Gastrocnemius medialis (tissue), 4 donors: ENCODE measurements around the gene SMG5. TPM values are rescaled to one million over a fixed set of nuclear protein-coding genes. Genes with fewer than 3 reads are reported as not detected.
"Not testable (repeated sequence)": the region's sequence is repeated elsewhere in the genome, so short reads cannot be mapped to it uniquely, and the experiment has no call there.

Experiments used
- ATAC-seq, 2 donors: fragments of 150-250 bp; one replicate each; pipeline ENCODE4 v1.9.1; 2016
- DNase-seq, 2 donors: peaks; one replicate each; pipeline ENCODE4 v3.0.0-alpha.2; 2019
- H3K27ac ChIP-seq, 4 donors: fragments of 200-600 bp; sonication (generic); 1 replicate in 1 of 4; 2 replicates in 3 of 4; pipeline ENCODE4 v1.5.1; 2016 to 2018; ENCODE audit warnings: mild to moderate bottlenecking in 2 of 4, moderate library complexity in 1 of 4
- H3K27me3 ChIP-seq, 3 donors: fragments of 200-600 bp; sonication (generic) in 2 of 3; 1 replicate in 1 of 3; 2 replicates in 2 of 3; pipeline versions ENCODE4 v1.5.1 to v1.6.0; 2016 to 2019; ENCODE audit warnings: mild to moderate bottlenecking in 1 of 3, moderate library complexity in 1 of 3
- H3K36me3 ChIP-seq, 2 donors: fragments of 200-600 bp; sonication (generic) in 1 of 2; one replicate each; pipeline ENCODE4 v1.5.1; 2017 to 2018
- H3K4me1 ChIP-seq, 2 donors: fragments of 200-600 bp; sonication (generic) in 1 of 2; one replicate each; pipeline ENCODE4 v1.5.1; 2016 to 2017; ENCODE audit warnings: mild to moderate bottlenecking in 2 of 2
- H3K4me3 ChIP-seq, 4 donors: fragments of 200-600 bp; sonication (generic) in 3 of 4; 1 replicate in 1 of 4; 2 replicates in 3 of 4; pipeline ENCODE4 v1.5.1; 2016 to 2019; ENCODE audit warnings: mild to moderate bottlenecking in 2 of 4
- H3K9me3 ChIP-seq, 3 donors: fragments of 200-600 bp; sonication (generic) in 2 of 3; 1 replicate in 1 of 3; 2 replicates in 2 of 3; pipeline ENCODE4 v1.5.1; 2016 to 2019
- CTCF ChIP-seq, 5 experiments: fragments of 450-650 bp in 3 of 5; fragments of 200-600 bp in 2 of 5; sonication (generic) in 2 of 5; IDR thresholded peaks in 4 of 5; conservative IDR thresholded peaks in 1 of 5; 1 replicate in 4 of 5; 2 replicates in 1 of 5; pipeline ENCODE4 v1.5.1; 2016 to 2019; ENCODE audit warnings: antibody characterized with exemption in 5 of 5, mild to moderate bottlenecking in 3 of 5, moderate library complexity in 3 of 5
- POLR2A ChIP-seq, 2 donors: fragments of 450-650 bp; IDR thresholded peaks; one replicate each; pipeline ENCODE4 v1.6.1; 2017; ENCODE audit warnings: antibody characterized with exemption in 2 of 2, mild to moderate bottlenecking in 2 of 2, moderate library complexity in 2 of 2
- in situ Hi-C, 4 donors: fragments of 200-750 bp; cut with MboI; loops; one replicate each; pipeline versions ENCODE4 v1.15.0 to v1.8.0; 2017; ENCODE audit warnings: low sequenced_read_pairs in 4 of 4
- intact Hi-C: fragments of 100-400 bp; cut with DNase I; formaldehyde crosslinking; loops from one replicate; pipeline ENCODE4 v1.15.1; 2023; ENCODE audit warnings: low total_unique reads
- total RNA-seq, 4 donors: library from RNA; depleted of rRNA; stranded (reverse); fragments of >200 nt; gene quantifications; one replicate each; pipeline versions ENCODE4 v1.1.0 to v1.2.3, GENCODE V29; 2016

Gene SMG5
- total RNA-seq, 4 donors from 2014 or later: 47.4 to 83.1 (median 62.7) TPM

GRCh38 chr1:156220226-156220625, 62.4 kb downstream of the SMG5 start:
- no peak overlapping the region for H3K27ac ChIP-seq
- H3K9me3 ChIP-seq: no peaks in the 10 kb centered on the region
- peaks cover 0 to 11% of the 10 kb centered on the region in 2 donors for H3K4me1 ChIP-seq
- intact Hi-C loops: no loop called here
- no peaks in the 10 kb centered on the region for H3K27me3 ChIP-seq
- no peak for ATAC-seq
- no peak overlapping the region for H3K4me3 ChIP-seq
- H3K36me3 ChIP-seq: peaks cover 0 to 36% of the 10 kb centered on the region in 2 donors
- in situ Hi-C loops: loop anchor here (5.0 kb wide), 2 partner anchors 73 to 128 kb away; no protein-coding TSS in a partner anchor
- no peak for TF ChIP-seq POLR2A (IDR thresholded peaks at IDR 0.05)
- no peak for TF ChIP-seq CTCF (IDR thresholded peaks at IDR 0.05 in 4 of 5, conservative IDR thresholded peaks at IDR 0.05 in 1 of 5)
- DNase-seq: no peak

DNA sequence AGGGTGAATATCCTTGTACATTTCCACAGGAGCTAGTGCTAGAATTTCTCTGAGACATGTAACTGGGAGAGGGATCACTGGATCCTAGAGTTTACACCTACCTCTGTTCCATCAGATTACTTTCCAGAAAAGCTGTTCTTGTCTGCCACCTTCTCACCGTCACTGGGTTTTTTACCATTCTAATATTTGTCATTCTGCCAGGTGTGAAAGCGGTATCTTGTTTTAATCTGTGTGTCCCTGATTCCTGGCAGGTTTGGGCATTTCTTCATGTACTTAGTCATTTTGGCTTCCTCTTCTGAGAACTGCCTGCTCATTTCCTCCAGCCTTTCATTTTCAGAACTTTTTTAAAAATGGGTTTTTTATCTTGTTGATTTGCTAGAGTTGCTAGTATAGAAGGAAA, 64.8 kb downstream of the SMG5 start:
- Histone ChIP-seq H3K36me3 (peaks cover 0 to 21% of the 10 kb centered on the region in 2 donors), H3K27ac (peak overlapping the region; percentile 1 to 66 (median 16)), H3K4me3 (no peak overlapping the region), H3K4me1 (peaks cover 18 to 19% of the 10 kb centered on the region in 2 donors), H3K27me3 (no peaks in the 10 kb centered on the region), H3K9me3 (no peaks in the 10 kb centered on the region)
- no peak for DNase-seq
- ATAC-seq: no peak
- in situ Hi-C loops: no loop called here
- TF ChIP-seq POLR2A (IDR thresholded peaks at IDR 0.05) (no peak), CTCF (IDR thresholded peaks at IDR 0.05 in 4 of 5, conservative IDR thresholded peaks at IDR 0.05 in 1 of 5) (no peak)
- intact Hi-C loops: no loop called here

DNA sequence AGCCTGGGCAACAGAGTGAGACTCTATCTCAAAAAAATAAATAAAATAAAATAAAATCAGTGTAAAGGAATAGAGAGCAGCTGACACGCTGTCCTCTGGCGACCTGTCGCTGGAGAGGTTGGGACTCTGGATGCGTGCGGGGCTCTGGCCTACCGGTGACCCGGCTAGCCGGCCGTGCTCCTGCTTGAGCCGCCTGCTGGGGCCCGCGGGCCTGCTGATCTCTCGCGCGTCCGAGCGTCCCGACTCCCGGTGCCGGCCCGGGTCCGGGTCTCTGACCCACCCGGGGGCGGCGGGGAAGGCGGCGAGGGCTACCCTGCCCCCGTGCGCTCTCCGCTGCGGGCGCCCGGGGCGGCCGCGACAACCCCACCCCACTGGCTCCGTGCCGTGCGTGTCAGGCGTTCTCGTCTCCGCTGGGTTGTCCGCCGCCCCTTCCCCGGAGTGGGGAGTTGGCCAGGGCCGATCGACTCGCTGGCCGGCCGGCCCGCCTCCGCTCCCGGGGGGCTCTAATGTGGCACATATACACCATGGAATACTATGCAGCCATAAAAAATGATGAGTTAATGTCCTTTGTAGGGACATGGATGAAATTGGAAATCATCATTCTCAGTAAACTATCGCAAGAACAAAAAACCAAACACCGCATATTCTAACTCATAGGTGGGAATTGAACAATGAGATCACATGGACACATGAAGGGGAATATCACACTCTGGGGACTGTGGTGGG, 66.1 kb downstream of the SMG5 start:
- H3K9me3 ChIP-seq, H3K27me3 ChIP-seq, H3K36me3 ChIP-seq, H3K4me3 ChIP-seq, intact Hi-C loops, DNase-seq, ATAC-seq, in situ Hi-C loops, H3K27ac ChIP-seq: not testable (repeated sequence)
- peaks cover 24 to 25% of the 10 kb centered on the region in 2 donors for H3K4me1 ChIP-seq

DNA sequence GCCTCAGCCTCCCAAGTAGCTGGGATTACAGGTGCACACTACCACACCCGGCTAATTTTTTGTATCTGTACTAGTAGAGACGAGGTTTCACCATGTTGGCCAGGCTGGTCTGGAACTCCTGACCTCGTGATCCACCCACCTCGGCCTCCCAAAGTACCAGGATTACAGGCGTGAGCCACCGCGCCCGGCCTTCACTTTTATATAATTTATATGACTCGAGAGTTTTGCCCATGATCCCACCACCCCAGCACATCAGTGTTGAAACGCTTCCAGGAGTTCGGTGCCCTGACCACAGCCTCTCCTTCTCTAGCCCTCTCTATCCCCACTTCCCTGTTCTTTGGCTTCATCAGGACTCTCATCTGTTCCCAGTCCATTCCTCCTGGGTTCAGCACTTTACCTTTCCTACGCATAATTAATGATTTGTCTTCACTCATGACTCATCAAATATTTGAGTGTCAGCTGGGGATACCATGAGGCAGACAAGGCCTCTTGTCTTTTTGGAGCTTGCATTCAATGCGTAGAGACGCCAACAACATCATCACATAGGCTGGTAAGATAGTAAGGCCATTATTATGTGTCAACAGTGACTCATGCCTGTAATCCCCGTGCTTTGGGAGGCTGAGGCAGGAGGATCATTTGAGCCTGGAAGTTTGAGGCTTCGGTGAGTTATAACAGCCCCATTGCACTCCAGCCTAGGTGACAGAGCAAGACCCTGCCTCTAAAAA, 68.4 kb downstream of the SMG5 start:
- Histone ChIP-seq H3K4me3 (peak overlapping the region; percentile 70 to 92 (median 74)), H3K9me3 (no peaks in the 10 kb centered on the region), H3K27me3 (no peaks in the 10 kb centered on the region), H3K27ac (peak overlapping the region; percentile 91 to 99 (median 95)), H3K36me3 (peaks cover 0 to 12% of the 10 kb centered on the region in 2 donors), H3K4me1 (peaks cover 24 to 25% of the 10 kb centered on the region in 2 donors)
- no peak for TF ChIP-seq CTCF (IDR thresholded peaks at IDR 0.05 in 4 of 5, conservative IDR thresholded peaks at IDR 0.05 in 1 of 5)
- TF ChIP-seq POLR2A (IDR thresholded peaks at IDR 0.05): no peak
- ATAC-seq: no peak
- in situ Hi-C loops: no loop called here
- no peak for DNase-seq
- intact Hi-C loops: loop anchor here (5.0 kb wide), 2 partner anchors 67 to 117 kb away; no protein-coding TSS in a partner anchor

- in situ Hi-C loops: no loop called here
These were observed 69.0 kb downstream of the SMG5 start for GRCh38 chr1:156213644-156213966.

More at GRCh38 chr1:156213644-156213966, 69.0 kb downstream of the SMG5 start:
- Histone ChIP-seq H3K27me3 (no peaks in the 10 kb centered on the region), H3K4me3 (peak overlapping the region; percentile 70 to 92 (median 74)), H3K9me3 (no peaks in the 10 kb centered on the region), H3K36me3 (peaks cover 0 to 12% of the 10 kb centered on the region in 2 donors), H3K4me1 (peaks cover 24 to 25% of the 10 kb centered on the region in 2 donors), H3K27ac (peak overlapping the region; percentile 91 to 99 (median 95))
- TF ChIP-seq POLR2A (IDR thresholded peaks at IDR 0.05): no peak
- TF ChIP-seq CTCF (IDR thresholded peaks at IDR 0.05 in 4 of 5, conservative IDR thresholded peaks at IDR 0.05 in 1 of 5): no peak
- no peak for ATAC-seq
- intact Hi-C loops: loop anchor here (2.0 to 5.0 kb wide), 5 partner anchors 19 to 116 kb away; partner anchors contain the start of genes SLC25A44 and SMG5
- no peak for DNase-seq
